Fibroblast of villous mesenchyme (primary cell): ENCODE data around the gene SPATS1. TPM values are rescaled to one million over a fixed set of nuclear protein-coding genes. Genes with fewer than 3 reads are reported as not detected.

Source experiments
- DNase-seq: peaks from one replicate; pipeline ENCODE4 v3.0.0-alpha.2; 2010; ENCODE audit warnings: low read depth
- H3K4me3 ChIP-seq: 2 replicates; pipeline ENCODE4 v1.5.1; 2011; ENCODE audit warnings: low read depth, mild to moderate bottlenecking, low read length
- CTCF ChIP-seq: IDR thresholded peaks from 2 replicates; pipeline ENCODE4 v1.5.1; 2012; ENCODE audit warnings: low read depth, mild to moderate bottlenecking, low read length; ENCODE audit not compliant: insufficient read depth
- total RNA-seq: library from RNA; depleted of rRNA; stranded (reverse); fragments of >200 nt; gene quantifications from 2 replicates; pipeline ENCODE4 v1.2.3, GENCODE V29; 2012

SPATS1 gene
- total RNA-seq, 1 donor: not detected

GRCh38 chr6:44298864-44299263 lies 43.6 kb upstream of the SPATS1 start:
- DNase-seq: no peak
- H3K4me3 ChIP-seq: no peak overlapping the region
- no peak for TF ChIP-seq CTCF

- no peak for TF ChIP-seq CTCF
- no peak overlapping the region for H3K4me3 ChIP-seq
- no peak for DNase-seq
Observed at GRCh38 chr6:44300292-44300823, 42.1 kb upstream of the SPATS1 start.

- no peak overlapping the region for H3K4me3 ChIP-seq
- no peak for TF ChIP-seq CTCF
- DNase-seq: no peak
Observed at GRCh38 chr6:44301106-44301505, 41.3 kb upstream of the SPATS1 start.

GRCh38 chr6:44301782-44302564 lies 40.5 kb upstream of the SPATS1 start:
- H3K4me3 ChIP-seq: no peak overlapping the region
- TF ChIP-seq CTCF: no peak
- DNase-seq: no peak

GRCh38 chr6:44302856-44303255 lies 39.6 kb upstream of the SPATS1 start:
- H3K4me3 ChIP-seq: no peak overlapping the region
- TF ChIP-seq CTCF: no peak
- DNase-seq: no peak

DNA sequence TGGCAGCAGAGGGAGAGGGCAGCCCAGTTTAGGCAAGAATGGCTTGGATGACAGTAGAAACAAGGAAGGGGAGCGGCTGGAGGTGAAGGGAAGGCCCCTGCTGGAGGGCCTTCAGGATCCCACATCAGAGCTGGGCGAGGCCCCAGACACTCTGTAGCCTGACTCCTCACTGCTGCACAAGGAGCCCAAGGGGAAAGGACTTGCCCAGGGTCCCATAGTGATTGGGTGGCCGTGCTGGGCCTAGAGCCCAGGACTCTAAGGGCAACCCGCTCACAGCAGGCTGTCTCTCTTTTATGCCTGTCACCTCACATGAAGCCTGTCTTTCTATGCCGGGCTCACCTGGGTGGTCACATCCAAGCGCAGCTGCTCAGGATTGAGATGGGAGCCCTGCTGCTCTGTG lies 38.6 kb upstream of the SPATS1 start:
- no peak overlapping the region for H3K4me3 ChIP-seq
- DNase-seq: no peak
- TF ChIP-seq CTCF: no peak
